T-helper 9 cell (primary cell): ENCODE measurements around the gene SH3GL2.

ENCODE experiments used
- DNase-seq: peaks from one replicate; pipeline ENCODE4 v3.0.0-alpha.2; 2020

SH3GL2 gene

GRCh38 chr9:17665450-17665849 lies 86.6 kb downstream of the SH3GL2 start:
- no peak for DNase-seq

- no peak for DNase-seq
Measured at GRCh38 chr9:17669206-17669605, 90.3 kb downstream of the SH3GL2 start.

GRCh38 chr9:17682684-17683083 lies 103.8 kb downstream of the SH3GL2 start:
- DNase-seq: no peak

GRCh38 chr9:17688834-17689233 lies 110.0 kb downstream of the SH3GL2 start:
- DNase-seq: no peak

GRCh38 chr9:17694336-17694735 lies 115.5 kb downstream of the SH3GL2 start:
- no peak for DNase-seq

GRCh38 chr9:17695482-17695881 lies 116.6 kb downstream of the SH3GL2 start:
- DNase-seq: no peak

- no peak for DNase-seq
Measured at GRCh38 chr9:17699615-17700330, 120.9 kb downstream of the SH3GL2 start.

GRCh38 chr9:17706347-17706746 lies 127.5 kb downstream of the SH3GL2 start:
- no peak for DNase-seq

GRCh38 chr9:17719053-17719452 lies 140.2 kb downstream of the SH3GL2 start:
- DNase-seq: no peak

- no peak for DNase-seq
Measured at GRCh38 chr9:17721954-17722353, 143.1 kb downstream of the SH3GL2 start.

GRCh38 chr9:17723656-17724055 lies 144.8 kb downstream of the SH3GL2 start:
- no peak for DNase-seq

GRCh38 chr9:17725399-17726010 lies 146.6 kb downstream of the SH3GL2 start:
- DNase-seq: no peak

- no peak for DNase-seq
Measured at GRCh38 chr9:17726298-17726697, 147.4 kb downstream of the SH3GL2 start.

GRCh38 chr9:17730899-17731298 lies 152.0 kb downstream of the SH3GL2 start:
- DNase-seq: no peak

- no peak for DNase-seq
Measured at GRCh38 chr9:17731308-17731707, 152.4 kb downstream of the SH3GL2 start.

- no peak for DNase-seq
Measured at GRCh38 chr9:17734674-17735073, 155.8 kb downstream of the SH3GL2 start.

GRCh38 chr9:17735859-17736258 lies 157.0 kb downstream of the SH3GL2 start:
- DNase-seq: no peak

GRCh38 chr9:17739022-17739421 lies 160.2 kb downstream of the SH3GL2 start:
- DNase-seq: no peak

- DNase-seq: no peak
Measured at GRCh38 chr9:17739736-17740135, 160.9 kb downstream of the SH3GL2 start.

- DNase-seq: no peak
Measured at GRCh38 chr9:17742067-17742466, 163.2 kb downstream of the SH3GL2 start.

GRCh38 chr9:17744786-17745185 lies 165.9 kb downstream of the SH3GL2 start:
- DNase-seq: no peak

GRCh38 chr9:17750269-17750668 lies 171.4 kb downstream of the SH3GL2 start:
- no peak for DNase-seq

GRCh38 chr9:17751486-17751885 lies 172.6 kb downstream of the SH3GL2 start:
- no peak for DNase-seq

- no peak for DNase-seq
Measured at GRCh38 chr9:17752021-17752420, 173.2 kb downstream of the SH3GL2 start.

GRCh38 chr9:17757816-17758215 lies 178.9 kb downstream of the SH3GL2 start:
- no peak for DNase-seq
